HG02852 (cell line): ENCODE results near the gene NEUROG1.
"Not testable (repeated sequence)": the region's sequence is repeated elsewhere in the genome, so short reads cannot be mapped to it uniquely, and the experiment has no call there.

Experiments used
- ATAC-seq: cut with Tn5 transposase; IDR thresholded peaks from one replicate; pipeline ENCODE4 v1.9.1; 2021; ENCODE audit warnings: mild to moderate bottlenecking, moderate library complexity; ENCODE audit not compliant: unreplicated experiment

NEUROG1 gene

GRCh38 chr5:135538261-135538660, 2.5 kb upstream of the NEUROG1 start:
- ATAC-seq = no peak

GRCh38 chr5:135537745-135538144, 2.0 kb upstream of the NEUROG1 start:
- ATAC-seq = no peak

GRCh38 chr5:135537271-135537670, 1.5 kb upstream of the NEUROG1 start:
- no peak for ATAC-seq

- no peak for ATAC-seq
Measured at GRCh38 chr5:135535420-135535819, 344 bp downstream of the NEUROG1 start.

GRCh38 chr5:135534609-135535419, 950 bp downstream of the NEUROG1 start:
- ATAC-seq = no peak

- no peak for ATAC-seq
Measured at GRCh38 chr5:135533794-135534193, 2.0 kb downstream of the NEUROG1 start.

GRCh38 chr5:135533334-135533733, 2.4 kb downstream of the NEUROG1 start:
- no peak for ATAC-seq

GRCh38 chr5:135529576-135529975, 6.2 kb downstream of the NEUROG1 start:
- not testable (repeated sequence) for ATAC-seq

- ATAC-seq = no peak
Measured at GRCh38 chr5:135526924-135527323, 8.8 kb downstream of the NEUROG1 start.

- no peak for ATAC-seq
Measured at GRCh38 chr5:135521964-135522363, 13.8 kb downstream of the NEUROG1 start.

GRCh38 chr5:135517631-135518030, 18.1 kb downstream of the NEUROG1 start:
- ATAC-seq = no peak

GRCh38 chr5:135514116-135514515, 21.6 kb downstream of the NEUROG1 start:
- ATAC-seq = no peak

- no peak for ATAC-seq
Measured at GRCh38 chr5:135511761-135512575, 23.8 kb downstream of the NEUROG1 start.

- ATAC-seq = no peak
Measured at GRCh38 chr5:135509995-135510394, 25.8 kb downstream of the NEUROG1 start.

- ATAC-seq = no peak
Measured at GRCh38 chr5:135508496-135509005, 27.2 kb downstream of the NEUROG1 start.

- no peak for ATAC-seq
Measured at GRCh38 chr5:135505973-135506372, 29.8 kb downstream of the NEUROG1 start.

GRCh38 chr5:135504376-135504775, 31.4 kb downstream of the NEUROG1 start:
- no peak for ATAC-seq

GRCh38 chr5:135503871-135504270, 31.9 kb downstream of the NEUROG1 start:
- ATAC-seq = no peak

- ATAC-seq = no peak
Measured at GRCh38 chr5:135502836-135503520, 32.8 kb downstream of the NEUROG1 start.

- no peak for ATAC-seq
Measured at GRCh38 chr5:135501965-135502364, 33.8 kb downstream of the NEUROG1 start.

GRCh38 chr5:135498637-135498995, 37.1 kb downstream of the NEUROG1 start:
- ATAC-seq = no peak
